T-cell (primary cell): ENCODE measurements around the gene EPHA2. TPM values are rescaled to one million over a fixed set of nuclear protein-coding genes. Genes with fewer than 3 reads are reported as not detected.
"Not testable (repeated sequence)": the region's sequence is repeated elsewhere in the genome, so short reads cannot be mapped to it uniquely, and the experiment has no call there.

Experiments
- ATAC-seq, 4 experiments: fragments of 200-7000 bp in 3 of 4; fragments of 150-1000 bp in 1 of 4; cut with Tn5 transposase; replicated peaks in 1 of 4; 1 replicate in 3 of 4; 2 replicates in 1 of 4; pipeline ENCODE4 v1.10.0; 2021; ENCODE audit warnings: moderate library complexity in 3 of 4, mild to moderate bottlenecking in 2 of 4, moderate number of reproducible peaks in 1 of 4
- CTCF ChIA-PET, 2 donors: fragments of 300-600 bp; sonication (Branson Sonifier 250); formaldehyde crosslinking; loops; one replicate each; lab custom pipeline; 2022; ENCODE audit warnings: antibody characterized with exemption in 2 of 2; lab: Charles Lee
- POLR2A ChIA-PET, 2 donors: fragments of 300-600 bp; sonication (Branson Sonifier 250); formaldehyde crosslinking; loops; one replicate each; lab custom pipeline; 2022; ENCODE audit warnings: antibody characterized with exemption in 2 of 2; lab: Charles Lee
- DNase-seq, 35 experiments: peaks; one replicate each; pipeline versions ENCODE4 v3.0.0 to v3.0.0-alpha.2; 2013 to 2023
- H3K27ac ChIP-seq: one replicate; pipeline ENCODE4 v1.5.1; 2013; ENCODE audit warnings: low read length
- H3K27me3 ChIP-seq, 2 experiments: replicated peaks in 1 of 2; 1 replicate in 1 of 2; 2 replicates in 1 of 2; pipeline versions ENCODE4 v1.6.1 to v1.7.0; 2013; ENCODE audit warnings: low read length in 1 of 2, mixed read lengths in 1 of 2; ENCODE audit not compliant: control insufficient read depth in 2 of 2, insufficient read depth in 2 of 2; ENCODE audit errors: extremely low read depth in 1 of 2
- H3K36me3 ChIP-seq, 2 donors: 1 replicate in 1 of 2; 2 replicates in 1 of 2; pipeline versions ENCODE4 v1.6.1 to v1.7.0; 2013; ENCODE audit warnings: low read length in 1 of 2; ENCODE audit not compliant: control insufficient read depth in 2 of 2, insufficient read depth in 1 of 2; ENCODE audit errors: extremely low read depth in 1 of 2
- H3K4me1 ChIP-seq, 2 experiments: 1 replicate in 1 of 2; 2 replicates in 1 of 2; pipeline versions ENCODE4 v1.6.1 to v1.7.0; 2013; ENCODE audit warnings: low read length in 2 of 2, mixed read lengths in 1 of 2; ENCODE audit not compliant: insufficient read depth in 2 of 2, control insufficient read depth in 1 of 2; ENCODE audit errors: extremely low read depth in 1 of 2
- H3K4me3 ChIP-seq, 2 donors: 1 replicate in 1 of 2; 2 replicates in 1 of 2; pipeline versions ENCODE4 v1.5.1 to v1.7.0; 2013; ENCODE audit warnings: mild to moderate bottlenecking in 2 of 2, low read length in 1 of 2, moderate library complexity in 1 of 2; ENCODE audit not compliant: control insufficient read depth in 1 of 2; ENCODE audit errors: extremely low read depth in 1 of 2
- H3K9me3 ChIP-seq: 2 replicates; pipeline ENCODE4 v1.7.0; 2013
- H3K27ac Mint-ChIP-seq, 2 donors: one replicate each; pipeline ENCODE4 v1.8.0; 2020 to 2021; ENCODE audit warnings: mild to moderate bottlenecking in 2 of 2, mixed read lengths in 2 of 2
- H3K27me3 Mint-ChIP-seq, 2 donors: one replicate each; pipeline ENCODE4 v1.8.0; 2021 to 2022; ENCODE audit warnings: mixed read lengths in 2 of 2
- H3K36me3 Mint-ChIP-seq: one replicate; pipeline ENCODE4 v1.8.0; 2021; ENCODE audit warnings: mixed read lengths
- H3K4me1 Mint-ChIP-seq, 3 donors: one replicate each; pipeline ENCODE4 v1.8.0; 2020 to 2022; ENCODE audit warnings: mixed read lengths in 3 of 3, mild to moderate bottlenecking in 1 of 3
- H3K4me3 Mint-ChIP-seq, 3 donors: one replicate each; pipeline ENCODE4 v1.8.0; 2020 to 2022; ENCODE audit warnings: mild to moderate bottlenecking in 3 of 3, mixed read lengths in 3 of 3, moderate library complexity in 3 of 3
- H3K9me3 Mint-ChIP-seq, 3 donors: one replicate each; pipeline ENCODE4 v1.8.0; 2020 to 2022; ENCODE audit warnings: mixed read lengths in 3 of 3
- WGBS: methylation state at CpG from one replicate; pipeline ENCODE4 v1.1.5; 2013; ENCODE audit warnings: missing lambda C conversion rate; ENCODE audit not compliant: insufficient coverage; 5-methylcytosine and 5-hydroxymethylcytosine counted together
- total RNA-seq, 35 experiments: library from RNA in 6 of 35; stranded (reverse) in 6 of 35; fragments of 120-200 nt in 1 of 35; gene quantifications; one replicate each; pipeline versions ENCODE4 v1.2.1 to v1.2.4 and lab custom pipeline; 2013 to 2026

Gene EPHA2
- total RNA-seq, 5 donors from 2014 or later (not counting 1 experiment from before 2014, with no cell fraction given) = 0.19 to 0.66 (median 0.41) TPM; not detected in 1

DNA sequence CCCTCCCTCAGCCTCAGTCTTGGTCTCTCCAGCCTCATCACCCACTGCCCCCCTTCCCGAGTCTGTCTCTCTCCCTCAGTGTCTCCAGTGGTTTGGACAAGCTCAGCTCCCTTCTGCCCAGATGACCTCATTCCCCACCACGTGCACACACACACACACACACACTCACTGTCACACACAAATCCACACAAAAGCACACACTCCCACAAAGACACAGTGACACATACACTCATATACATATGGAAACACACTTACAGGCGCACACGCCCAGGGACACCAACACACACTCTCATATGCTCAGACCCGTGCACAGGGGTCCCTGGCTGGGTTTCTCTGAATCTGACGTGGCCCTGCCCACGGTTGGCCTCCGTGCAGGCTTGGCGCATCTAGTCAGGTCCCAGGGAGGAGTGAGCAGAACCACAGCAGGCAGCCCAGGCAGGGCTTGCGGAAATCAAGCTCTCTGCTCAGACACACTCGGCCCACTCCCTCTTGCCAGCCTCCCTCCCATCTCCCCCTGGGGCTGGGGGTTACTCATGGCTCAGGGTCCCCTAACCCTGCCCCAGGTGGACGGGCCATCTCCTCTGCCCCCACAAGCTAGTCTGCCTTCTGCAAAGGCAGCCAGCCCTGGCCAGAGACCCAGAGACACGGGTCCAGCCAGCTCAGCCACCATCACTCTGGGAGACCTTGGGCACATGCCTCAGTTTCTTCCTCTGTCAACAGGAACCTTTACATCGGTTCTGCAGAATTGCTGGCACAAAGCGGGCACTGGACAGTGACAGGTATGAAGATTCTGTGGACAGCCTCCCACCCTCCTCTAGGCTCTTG, 43.9 kb downstream of the EPHA2 start:
- ChIA-PET CTCF (no interaction called here), POLR2A (no interaction called here)
- Histone ChIP-seq H3K4me1 (no peaks in the 10 kb centered on the region), H3K9me3 (no peaks in the 10 kb centered on the region), H3K27me3 (peaks cover 0 to 60% of the 10 kb centered on the region in 2 experiments), H3K27ac (no peak overlapping the region), H3K4me3 (no peak overlapping the region), H3K36me3 (no peaks in the 10 kb centered on the region)
- H3K9me3 Mint-ChIP-seq = peaks cover 6 to 12% (median 10%) of the 10 kb centered on the region in 3 donors
- DNase-seq (no peak), ATAC-seq (no peak)
- no peaks in the 10 kb centered on the region for H3K36me3 Mint-ChIP-seq
- H3K27ac Mint-ChIP-seq = no peak overlapping the region
- H3K4me3 Mint-ChIP-seq = no peak overlapping the region
- 72% methylated on average over 15 of the region's 15 CpGs for WGBS
- H3K4me1 Mint-ChIP-seq = no peaks in the 10 kb centered on the region
- peaks cover 11 to 20% of the 10 kb centered on the region in 2 donors for H3K27me3 Mint-ChIP-seq

DNA sequence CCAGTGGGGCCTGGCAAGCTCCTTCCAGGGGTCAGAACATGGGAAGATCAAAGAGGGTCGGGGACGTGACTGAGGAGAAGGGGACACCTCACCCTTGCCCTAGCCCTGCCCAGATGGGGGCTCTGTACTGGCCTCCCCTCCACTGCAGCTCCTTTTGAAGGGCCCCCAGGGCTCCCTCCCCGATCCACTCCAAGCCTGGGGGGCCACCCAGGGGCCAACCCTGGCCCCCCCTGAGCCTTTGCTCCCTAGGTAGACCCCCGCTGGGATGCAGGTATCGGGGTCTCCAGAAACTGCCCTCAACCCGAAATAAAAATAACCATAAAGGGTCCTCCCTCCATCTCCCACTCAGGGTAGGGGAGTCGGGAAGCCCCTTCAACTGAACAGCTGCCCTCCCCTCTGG, 45.0 kb downstream of the EPHA2 start:
- ATAC-seq (no peak), DNase-seq (no peak)
- no peaks in the 10 kb centered on the region for H3K4me1 ChIP-seq
- Mint-ChIP-seq H3K27me3 (peaks cover 11 to 20% of the 10 kb centered on the region in 2 donors), H3K9me3 (peaks cover 6 to 14% (median 10%) of the 10 kb centered on the region in 3 donors), H3K36me3 (no peaks in the 10 kb centered on the region), H3K27ac (no peak overlapping the region), H3K4me3 (no peak overlapping the region), H3K4me1 (no peaks in the 10 kb centered on the region)
- POLR2A ChIA-PET = no interaction called here
- H3K36me3 ChIP-seq = no peaks in the 10 kb centered on the region
- CTCF ChIA-PET = interaction anchor here in 1 of 2 donors (0.6 kb wide), 1 partner anchor 131 kb away, joined by 5 read pairs; no protein-coding TSS in a partner anchor
- 77% methylated on average over 4 of the region's 7 CpGs for WGBS
- peaks cover 0 to 54% of the 10 kb centered on the region in 2 experiments for H3K27me3 ChIP-seq
- H3K27ac ChIP-seq = no peak overlapping the region
- no peak overlapping the region for H3K4me3 ChIP-seq
- no peaks in the 10 kb centered on the region for H3K9me3 ChIP-seq

DNA sequence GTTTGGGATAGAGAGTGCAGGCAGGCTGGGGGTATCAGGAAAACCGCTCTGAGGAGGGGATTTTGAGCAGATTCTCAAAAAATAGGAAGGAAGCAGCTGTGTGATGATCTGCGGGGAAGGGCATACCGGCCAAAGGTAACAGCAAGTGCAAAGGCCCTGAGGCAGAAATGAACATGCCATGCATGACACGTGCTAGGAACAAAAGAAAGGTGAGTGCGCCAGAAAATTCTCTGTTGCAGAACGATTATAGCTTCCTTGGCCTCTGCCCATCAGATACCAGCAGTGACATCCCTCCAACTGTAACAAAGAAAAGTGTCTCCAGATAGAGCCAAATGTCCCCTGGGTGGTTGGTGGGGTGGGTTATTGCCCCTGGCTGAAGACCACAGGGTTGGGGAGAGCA, 45.4 kb downstream of the EPHA2 start:
- no peak overlapping the region for H3K4me3 ChIP-seq
- Mint-ChIP-seq H3K36me3 (no peaks in the 10 kb centered on the region), H3K27me3 (peaks cover 11 to 20% of the 10 kb centered on the region in 2 donors), H3K9me3 (peaks cover 6 to 14% (median 10%) of the 10 kb centered on the region in 3 donors), H3K4me3 (no peak overlapping the region), H3K4me1 (no peaks in the 10 kb centered on the region), H3K27ac (no peak overlapping the region)
- no peaks in the 10 kb centered on the region for H3K4me1 ChIP-seq
- ChIA-PET CTCF (interaction anchor here in 1 of 2 donors (0.6 kb wide), 1 partner anchor 131 kb away, joined by 5 read pairs; no protein-coding TSS in a partner anchor), POLR2A (no interaction called here)
- H3K9me3 ChIP-seq = no peaks in the 10 kb centered on the region
- ATAC-seq = no peak
- no peak for DNase-seq
- H3K27ac ChIP-seq = no peak overlapping the region
- WGBS = 95% methylated on average over 4 of the region's 6 CpGs
- no peaks in the 10 kb centered on the region for H3K36me3 ChIP-seq
- peaks cover 0 to 52% of the 10 kb centered on the region in 2 experiments for H3K27me3 ChIP-seq

DNA sequence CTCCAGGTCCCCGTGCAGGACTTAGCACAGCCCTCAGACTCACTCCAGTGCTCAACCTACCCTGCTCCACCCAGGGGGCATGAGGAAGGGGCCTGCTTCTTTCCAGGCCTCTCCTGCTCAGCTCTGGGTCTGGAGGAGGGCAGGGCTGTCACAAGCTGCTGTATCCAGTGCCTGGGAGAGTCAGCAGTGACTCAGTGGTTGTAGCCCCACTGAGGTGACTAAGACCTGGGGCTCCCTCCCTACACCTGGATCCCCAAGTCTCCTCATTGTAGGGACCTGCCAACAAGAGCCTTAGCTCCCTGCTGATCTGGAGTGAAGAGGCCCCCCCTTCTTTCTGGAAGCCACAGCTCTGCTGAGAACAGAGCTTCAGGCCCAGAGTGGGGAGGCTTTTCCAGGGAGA, 46.3 kb downstream of the EPHA2 start:
- Mint-ChIP-seq H3K27me3 (peaks cover 11 to 20% of the 10 kb centered on the region in 2 donors), H3K4me3 (no peak overlapping the region), H3K4me1 (no peaks in the 10 kb centered on the region), H3K36me3 (no peaks in the 10 kb centered on the region), H3K9me3 (peaks cover 6 to 14% (median 10%) of the 10 kb centered on the region in 3 donors), H3K27ac (no peak overlapping the region)
- Histone ChIP-seq H3K36me3 (no peaks in the 10 kb centered on the region), H3K4me1 (no peaks in the 10 kb centered on the region), H3K27me3 (peaks cover 0 to 45% of the 10 kb centered on the region in 2 experiments), H3K27ac (no peak overlapping the region), H3K4me3 (no peak overlapping the region), H3K9me3 (no peaks in the 10 kb centered on the region)
- ATAC-seq (no peak), DNase-seq (no peak)
- POLR2A ChIA-PET = no interaction called here
- CTCF ChIA-PET = no interaction called here
- no CpG with 5 or more reads among the region's 1 CpG for WGBS

DNA sequence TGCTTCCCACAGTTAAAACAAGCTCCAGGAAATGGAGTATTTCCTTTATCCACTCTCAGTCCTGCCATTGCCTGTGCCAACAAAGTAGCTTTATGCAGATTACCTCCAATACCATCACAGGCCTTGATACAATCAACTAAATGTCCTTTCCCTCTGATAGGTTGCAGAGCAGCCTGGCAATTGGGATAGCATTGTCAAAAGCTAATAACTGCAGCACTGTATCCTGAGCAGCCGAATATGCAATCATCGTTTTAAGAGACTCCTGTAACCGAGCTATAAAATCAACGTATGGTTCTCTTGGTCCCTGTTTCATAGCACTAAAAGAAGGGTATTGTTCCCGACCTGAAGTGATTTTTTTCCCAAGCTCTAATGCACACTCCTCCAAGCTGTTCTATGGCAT, 48.8 kb downstream of the EPHA2 start:
- WGBS = 73% methylated on average over 4 of the region's 5 CpGs
- H3K27ac Mint-ChIP-seq, CTCF ChIA-PET, H3K4me3 Mint-ChIP-seq, H3K27ac ChIP-seq, ATAC-seq, DNase-seq, H3K4me1 Mint-ChIP-seq, H3K36me3 Mint-ChIP-seq, H3K9me3 ChIP-seq, POLR2A ChIA-PET, H3K36me3 ChIP-seq, H3K4me1 ChIP-seq, H3K4me3 ChIP-seq: not testable (repeated sequence)
- H3K27me3 Mint-ChIP-seq = peaks cover 11 to 20% of the 10 kb centered on the region in 2 donors
- peaks cover 6 to 17% (median 14%) of the 10 kb centered on the region in 3 donors for H3K9me3 Mint-ChIP-seq
- H3K27me3 ChIP-seq = peaks cover 0 to 34% of the 10 kb centered on the region in 2 experiments

DNA sequence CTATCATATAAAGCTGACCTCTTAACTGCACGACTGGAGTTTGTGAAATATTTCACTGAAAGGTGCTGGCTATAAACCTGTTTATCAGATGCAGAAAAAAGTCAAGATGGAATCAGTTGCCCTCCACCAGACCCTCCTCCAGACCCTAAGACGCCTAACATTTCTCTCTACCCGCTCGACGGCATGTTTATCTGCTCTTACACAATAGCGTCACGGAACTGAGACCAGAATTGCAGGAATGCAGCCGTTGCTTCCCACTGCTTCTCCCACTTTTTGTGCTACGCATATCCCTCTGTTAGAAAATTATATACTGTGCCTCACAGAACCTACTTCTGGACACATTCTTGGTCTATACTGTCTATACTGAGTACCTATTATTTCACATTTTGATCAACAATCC, 54.2 kb downstream of the EPHA2 start:
- Mint-ChIP-seq H3K36me3 (no peaks in the 10 kb centered on the region), H3K27me3 (peaks cover 0 to 10% of the 10 kb centered on the region in 2 donors), H3K27ac (no peak overlapping the region), H3K9me3 (peaks cover 0 to 7% (median 0%) of the 10 kb centered on the region in 3 donors), H3K4me1 (no peaks in the 10 kb centered on the region), H3K4me3 (no peak overlapping the region)
- no peak overlapping the region for H3K4me3 ChIP-seq
- ChIA-PET POLR2A (no interaction called here), CTCF (no interaction called here)
- ATAC-seq (no peak), DNase-seq (no peak)
- WGBS = 93% methylated on average over 7 of the region's 9 CpGs
- no peak overlapping the region for H3K27ac ChIP-seq
- no peaks in the 10 kb centered on the region for H3K4me1 ChIP-seq
- H3K9me3 ChIP-seq = no peaks in the 10 kb centered on the region
- no peaks in the 10 kb centered on the region for H3K36me3 ChIP-seq
- peaks cover 0 to 9% of the 10 kb centered on the region in 2 experiments for H3K27me3 ChIP-seq
